Epithelial cell of prostate (primary cell): ENCODE data around the gene URI1.
"Not testable (repeated sequence)": the region's sequence is repeated elsewhere in the genome, so short reads cannot be mapped to it uniquely, and the experiment has no call there.

ENCODE experiments used
- DNase-seq: peaks from one replicate; pipeline ENCODE4 v3.0.0-alpha.2; 2011; ENCODE audit warnings: low read depth, low spot score
- H3K27ac ChIP-seq: fragments of 450-650 bp; 2 replicates; pipeline ENCODE4 v1.5.1; 2017; ENCODE audit warnings: mild to moderate bottlenecking

Gene URI1, protein sequence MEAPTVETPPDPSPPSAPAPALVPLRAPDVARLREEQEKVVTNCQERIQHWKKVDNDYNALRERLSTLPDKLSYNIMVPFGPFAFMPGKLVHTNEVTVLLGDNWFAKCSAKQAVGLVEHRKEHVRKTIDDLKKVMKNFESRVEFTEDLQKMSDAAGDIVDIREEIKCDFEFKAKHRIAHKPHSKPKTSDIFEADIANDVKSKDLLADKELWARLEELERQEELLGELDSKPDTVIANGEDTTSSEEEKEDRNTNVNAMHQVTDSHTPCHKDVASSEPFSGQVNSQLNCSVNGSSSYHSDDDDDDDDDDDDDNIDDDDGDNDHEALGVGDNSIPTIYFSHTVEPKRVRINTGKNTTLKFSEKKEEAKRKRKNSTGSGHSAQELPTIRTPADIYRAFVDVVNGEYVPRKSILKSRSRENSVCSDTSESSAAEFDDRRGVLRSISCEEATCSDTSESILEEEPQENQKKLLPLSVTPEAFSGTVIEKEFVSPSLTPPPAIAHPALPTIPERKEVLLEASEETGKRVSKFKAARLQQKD

DNA sequence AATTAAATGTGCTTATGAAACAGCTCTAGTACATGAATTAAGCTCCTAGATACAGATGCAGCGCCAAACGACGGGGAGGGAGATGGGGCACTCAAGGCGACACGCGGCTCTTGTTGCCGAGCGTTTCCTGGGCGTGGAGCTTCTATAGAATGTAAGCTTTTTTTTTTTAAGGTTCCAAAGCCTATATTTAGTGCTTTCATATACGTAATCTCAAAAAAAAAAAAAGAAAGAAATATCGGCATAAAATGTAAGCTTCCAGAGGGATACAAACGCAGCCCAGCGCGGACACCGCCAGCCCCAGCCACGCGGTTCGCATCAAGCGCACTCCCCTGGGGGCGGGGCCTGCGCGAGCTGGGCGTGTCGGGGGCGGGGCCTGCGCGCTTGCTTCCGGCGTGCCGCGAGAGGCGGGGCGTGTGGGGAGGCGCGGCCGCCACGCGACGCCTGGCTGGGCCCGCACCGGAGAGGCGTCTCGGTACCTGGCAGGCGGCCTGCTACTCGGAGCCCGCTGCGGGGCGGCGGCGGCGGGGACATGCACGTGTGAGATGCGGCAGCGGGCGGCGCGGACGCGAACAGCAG is at the start of gene URI1:
Gene URI1 (plus strand): TSS at position 412 of the 576 bp plus-strand sequence. CDS start 309 bp downstream, outside the sequence.
- DNase-seq: peak; percentile 29
- H3K27ac ChIP-seq: peak within 1 kb of the TSS; percentile 61

DNA sequence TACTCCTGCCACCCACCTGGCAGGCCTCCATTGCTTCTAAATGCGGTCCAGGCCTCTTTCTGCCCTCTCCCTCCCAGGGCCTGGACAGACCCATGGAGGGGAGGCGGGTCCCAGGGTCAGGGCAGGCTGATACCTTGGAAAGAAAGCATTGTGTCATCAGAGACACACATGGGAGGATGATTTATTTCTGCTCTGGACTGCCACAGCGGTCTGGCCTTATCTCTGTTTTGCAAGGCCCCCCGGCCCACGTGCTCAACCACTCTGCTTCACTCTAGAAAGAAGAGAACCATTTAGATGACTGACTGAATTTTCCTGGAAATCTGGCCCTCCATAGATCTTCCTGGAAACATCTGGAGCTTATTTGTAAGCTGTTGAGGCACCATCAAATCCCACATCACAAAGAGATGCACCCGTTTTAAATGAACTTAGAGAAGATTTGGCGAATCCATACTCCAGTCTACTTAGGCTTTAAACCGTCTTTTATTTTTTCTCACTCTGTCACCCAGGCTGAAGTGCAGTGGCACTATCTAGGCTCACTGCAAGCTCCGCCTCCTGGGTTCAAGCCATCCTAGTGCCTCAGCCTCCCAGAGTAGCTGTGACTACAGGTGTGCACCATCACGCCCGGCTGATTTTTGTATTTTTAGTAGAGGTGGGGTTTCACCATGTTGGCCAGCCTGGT is 48.3 kb upstream of the URI1 start:
- no peak for DNase-seq
- no peak overlapping the region for H3K27ac ChIP-seq

DNA sequence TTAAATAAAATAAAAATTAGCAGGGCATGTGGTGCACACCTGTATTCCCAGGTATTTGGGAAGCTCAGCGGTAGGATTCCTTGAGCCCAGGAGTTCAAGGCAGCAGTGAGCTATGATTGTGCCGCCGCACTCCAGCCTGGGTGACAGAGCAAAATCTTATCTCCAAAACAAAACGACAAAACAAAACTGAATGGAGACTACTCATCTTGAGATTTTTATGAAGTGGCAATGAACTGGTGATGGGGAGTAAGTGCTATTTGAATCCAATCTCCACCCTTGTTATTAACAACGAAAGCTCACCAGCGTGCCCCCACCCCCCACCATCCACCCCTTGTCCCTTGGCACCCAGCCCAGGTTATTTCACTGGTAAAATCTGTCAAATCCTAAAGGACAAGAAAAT is 45.2 kb upstream of the URI1 start:
- no peak overlapping the region for H3K27ac ChIP-seq
- no peak for DNase-seq

DNA sequence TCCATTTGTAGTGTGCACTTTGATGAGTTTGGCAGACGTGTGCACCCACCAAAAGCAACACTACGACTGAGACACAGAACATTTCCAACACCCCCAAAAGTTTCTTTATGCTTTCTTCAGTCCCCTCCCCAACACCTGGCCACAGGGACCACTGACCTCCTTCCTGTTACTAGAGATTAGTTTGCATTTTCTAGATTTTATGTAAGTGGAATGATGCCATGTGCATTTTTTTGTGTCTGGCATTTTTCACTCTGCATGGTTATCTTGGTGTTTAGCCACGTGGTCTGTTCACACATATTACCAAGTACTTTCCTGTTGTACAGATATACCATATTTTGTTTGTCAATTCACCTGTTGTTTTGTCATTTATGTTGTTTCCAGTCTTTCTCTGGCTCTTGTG is 44.6 kb upstream of the URI1 start:
- no peak overlapping the region for H3K27ac ChIP-seq
- no peak for DNase-seq

DNA sequence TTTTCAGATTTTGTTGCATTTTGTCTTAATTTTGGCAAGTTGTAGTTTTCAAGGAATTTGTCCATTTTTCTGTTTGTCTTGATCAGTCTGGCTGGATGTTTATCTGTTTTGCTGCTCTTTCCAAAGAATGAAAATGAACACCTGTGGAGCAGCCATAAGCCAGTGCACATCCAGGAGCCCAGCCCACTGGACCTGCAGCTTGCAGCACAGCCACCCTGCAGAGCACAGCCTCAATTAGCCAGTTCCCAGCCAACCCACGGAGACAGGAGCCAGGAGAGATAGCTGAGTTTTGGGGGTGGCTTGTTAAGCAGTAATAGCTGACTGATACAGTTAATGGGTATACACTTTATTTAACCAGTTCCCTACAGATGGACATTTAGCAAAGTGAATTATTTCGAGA is 38.0 kb upstream of the URI1 start:
- no peak overlapping the region for H3K27ac ChIP-seq
- DNase-seq: no peak

DNA sequence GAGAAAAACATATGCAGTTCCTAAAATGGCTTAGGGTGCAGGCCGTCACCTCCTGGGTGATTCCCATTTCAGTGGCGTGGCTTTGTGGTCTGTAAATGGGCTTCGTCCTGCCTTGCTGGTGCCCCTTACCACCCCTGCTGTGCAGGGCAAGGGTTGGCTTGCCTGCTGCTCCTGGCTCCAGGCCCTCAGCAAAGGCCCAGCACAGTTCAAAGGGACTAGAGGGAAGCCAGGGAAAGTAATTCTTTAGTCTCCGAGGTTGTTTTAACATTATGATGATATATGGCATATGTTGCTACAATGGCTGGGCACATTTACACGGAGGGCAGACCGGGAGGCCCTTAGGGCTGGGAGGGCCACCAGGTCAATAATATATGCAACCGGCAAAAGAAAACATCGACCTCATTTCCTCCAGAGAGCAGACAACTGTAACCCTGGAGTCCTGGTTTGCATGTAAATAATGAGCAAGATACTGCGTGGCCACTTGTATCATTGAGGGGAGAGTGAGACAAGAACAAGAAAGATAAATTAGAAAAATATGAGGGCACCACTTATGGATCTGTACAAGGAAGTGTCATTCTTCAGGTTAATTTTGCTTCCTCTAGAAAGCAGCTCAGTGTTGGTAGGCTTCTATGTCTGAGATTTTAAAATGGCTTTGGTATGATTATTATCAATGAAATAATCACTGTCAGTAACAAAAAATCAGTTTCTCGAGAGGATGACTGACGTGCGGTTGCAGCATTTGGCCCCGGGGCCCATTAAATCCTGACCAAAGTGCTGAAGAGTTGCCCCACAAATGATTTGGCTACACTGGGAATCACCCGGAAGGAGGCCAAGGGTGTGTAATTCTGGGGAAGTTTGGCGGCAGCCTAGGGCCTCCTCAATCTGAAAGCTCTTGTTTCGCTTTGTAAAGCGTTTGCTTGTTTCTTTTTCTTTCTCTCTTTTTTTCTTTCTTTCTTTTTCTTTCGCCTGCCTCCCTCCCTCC is 32.8 kb upstream of the URI1 start:
- DNase-seq: no peak
- H3K27ac ChIP-seq: no peak overlapping the region

DNA sequence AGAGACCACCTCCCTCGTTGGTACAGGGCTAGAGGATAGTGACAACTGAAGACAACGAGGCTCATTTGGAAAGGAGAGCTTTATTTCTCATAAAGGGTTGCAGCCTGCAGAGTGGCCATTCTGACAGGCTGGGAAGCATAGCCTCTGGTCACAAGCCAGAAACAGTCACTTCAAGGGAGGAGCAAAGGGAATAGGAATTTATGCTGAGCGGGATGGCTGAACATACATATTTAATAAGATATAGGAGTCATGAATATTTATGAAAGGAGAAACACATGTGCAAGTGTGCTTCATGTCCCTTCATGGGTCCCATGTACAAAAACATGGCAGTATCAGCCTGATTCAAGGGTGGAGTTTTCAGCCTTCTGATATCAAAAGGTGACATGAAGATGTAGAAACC is 27.1 kb upstream of the URI1 start:
- no peak for DNase-seq
- H3K27ac ChIP-seq: no peak overlapping the region

DNA sequence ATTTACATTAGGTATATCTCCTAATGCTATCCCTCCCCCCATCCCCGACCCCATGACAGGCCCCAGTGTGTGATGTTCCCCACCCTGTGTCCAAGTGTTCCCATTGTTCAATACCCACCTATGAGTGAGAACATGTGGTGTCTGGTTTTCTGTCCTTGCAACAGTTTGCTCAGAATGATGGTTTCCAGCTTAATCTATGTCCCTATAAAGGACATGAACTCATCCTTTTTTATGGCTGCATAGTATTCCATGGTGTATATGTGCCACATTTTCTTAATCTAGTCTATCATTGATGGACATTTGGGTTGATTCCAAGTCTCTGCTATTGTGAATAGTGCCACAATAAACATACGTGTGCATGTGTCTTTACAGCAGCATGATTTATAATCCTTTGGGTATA is 26.2 kb upstream of the URI1 start:
- DNase-seq: not testable (repeated sequence)

DNA sequence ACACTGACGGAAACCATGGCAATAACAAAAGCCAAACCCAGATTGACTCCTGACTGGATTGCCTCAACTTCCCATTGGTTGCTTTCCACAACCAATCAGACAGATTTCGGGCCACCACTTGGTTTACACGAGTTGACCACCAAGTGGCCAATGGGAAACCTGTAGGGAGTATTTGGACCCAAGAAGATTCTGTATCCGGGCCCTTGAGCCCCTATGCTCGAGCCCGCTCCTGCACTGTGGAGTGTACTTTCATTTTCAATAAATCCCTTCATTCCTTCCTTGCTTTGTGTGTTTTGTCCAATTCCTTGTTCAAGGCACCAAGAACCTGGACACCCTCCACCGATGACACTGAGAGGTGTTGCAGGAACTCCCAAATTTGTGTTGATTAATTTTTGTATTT is 24.1 kb upstream of the URI1 start:
- DNase-seq: no peak

More for the DNA sequence above, 26.2 kb upstream of the URI1 start:
- H3K27ac ChIP-seq: not testable (repeated sequence)

DNA sequence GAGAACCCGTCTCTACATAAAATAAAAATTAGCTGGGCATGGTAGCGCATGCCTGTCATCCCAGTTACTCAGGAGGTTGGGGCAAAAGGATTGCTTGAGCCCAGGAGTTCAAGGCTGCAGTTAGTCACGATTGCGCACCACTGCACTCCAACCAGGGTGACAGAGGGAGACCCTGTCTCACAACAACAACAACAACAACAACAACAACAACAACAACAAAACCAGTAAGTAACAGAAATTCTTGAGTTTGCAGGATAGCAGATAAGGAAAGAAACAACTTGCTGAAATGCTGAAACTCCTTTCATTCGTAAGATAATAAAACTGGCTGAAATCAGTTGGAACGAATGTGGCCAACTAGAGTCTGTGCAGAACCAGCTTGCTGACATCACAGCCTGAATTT is 23.1 kb upstream of the URI1 start:
- H3K27ac ChIP-seq: no peak overlapping the region
- no peak for DNase-seq

More for the DNA sequence above, 24.1 kb upstream of the URI1 start:
- H3K27ac ChIP-seq: no peak overlapping the region

DNA sequence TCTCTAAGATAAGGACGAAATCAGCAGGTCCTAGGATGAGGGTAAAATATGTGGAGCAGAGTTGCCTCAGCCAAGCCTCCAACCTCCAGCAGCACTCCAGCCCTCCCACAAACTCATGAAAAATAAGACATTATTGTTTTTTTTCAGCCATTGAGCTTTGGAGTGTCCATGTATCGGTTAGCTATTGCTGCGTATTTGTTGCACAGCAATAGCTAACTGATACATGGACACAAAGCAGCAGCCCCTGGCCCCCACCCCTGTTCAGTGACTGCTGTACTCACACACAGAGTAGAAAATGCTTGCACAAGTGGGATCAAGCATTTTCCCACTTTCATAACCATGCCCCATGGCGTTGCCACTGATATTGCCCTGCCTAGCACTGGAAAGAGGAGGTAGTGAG is 19.1 kb upstream of the URI1 start:
- no peak overlapping the region for H3K27ac ChIP-seq
- no peak for DNase-seq

DNA sequence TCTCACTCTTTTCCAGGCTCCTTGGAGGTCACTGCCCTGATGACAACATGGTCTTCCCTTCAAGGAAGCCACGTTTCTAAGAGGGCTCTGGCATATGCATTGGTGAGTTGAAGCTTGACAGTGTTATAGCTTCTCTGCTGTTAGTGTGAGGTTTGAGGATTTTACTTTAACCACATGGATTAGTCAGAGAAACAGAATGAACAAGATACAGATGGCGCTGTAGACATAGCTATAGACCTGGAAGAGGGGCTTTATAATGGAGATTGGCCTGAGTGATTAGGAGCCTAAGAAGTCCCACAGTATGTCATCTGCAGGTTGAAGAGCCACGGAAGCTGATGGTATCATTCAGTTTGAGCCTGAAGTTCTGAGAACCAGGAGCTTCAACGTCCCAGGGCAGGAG is 18.4 kb upstream of the URI1 start:
- no peak for DNase-seq
- no peak overlapping the region for H3K27ac ChIP-seq

DNA sequence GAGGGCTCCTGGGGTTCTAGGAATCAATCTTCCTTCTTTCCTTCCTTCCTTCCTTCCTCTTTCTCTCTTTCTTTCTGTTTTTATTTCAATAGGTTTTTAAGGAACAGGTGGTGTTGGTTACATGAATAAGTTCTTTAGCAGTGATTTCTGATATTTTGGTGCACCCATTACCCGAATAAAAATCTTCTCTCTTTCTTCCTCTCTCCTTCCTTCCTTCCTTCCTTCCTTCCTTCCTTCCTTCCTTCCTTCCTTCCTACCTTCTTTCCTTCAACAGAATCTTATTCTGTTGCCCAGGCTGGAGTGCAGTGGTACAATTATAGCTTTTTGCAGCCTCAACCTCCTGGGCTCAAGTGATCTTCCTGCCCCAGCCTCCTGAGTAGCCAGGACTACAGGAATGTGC is 16.0 kb upstream of the URI1 start:
- no peak for DNase-seq

DNA sequence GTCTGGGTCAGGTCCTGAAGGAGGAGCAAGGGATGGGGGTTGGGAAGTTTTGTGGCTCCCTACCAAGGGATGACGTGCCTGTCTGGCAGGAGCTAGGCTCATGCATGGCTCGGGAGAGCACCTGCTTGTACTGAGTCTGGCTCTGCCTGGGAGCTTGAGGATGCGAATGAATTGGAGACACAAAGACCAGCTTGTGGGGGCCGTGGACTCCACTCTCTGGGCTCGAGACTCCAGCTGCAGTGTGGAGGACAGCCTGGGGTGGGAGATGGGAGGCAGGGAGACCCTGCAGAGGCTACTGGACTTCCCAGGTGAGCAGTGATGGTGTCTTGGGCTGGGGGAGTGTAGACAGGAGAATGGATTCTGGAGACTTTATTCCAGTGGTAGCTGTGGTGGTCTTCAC is 15.2 kb upstream of the URI1 start:
- no peak for DNase-seq
- H3K27ac ChIP-seq: no peak overlapping the region

More for the DNA sequence above, 16.0 kb upstream of the URI1 start:
- H3K27ac ChIP-seq: no peak overlapping the region

DNA sequence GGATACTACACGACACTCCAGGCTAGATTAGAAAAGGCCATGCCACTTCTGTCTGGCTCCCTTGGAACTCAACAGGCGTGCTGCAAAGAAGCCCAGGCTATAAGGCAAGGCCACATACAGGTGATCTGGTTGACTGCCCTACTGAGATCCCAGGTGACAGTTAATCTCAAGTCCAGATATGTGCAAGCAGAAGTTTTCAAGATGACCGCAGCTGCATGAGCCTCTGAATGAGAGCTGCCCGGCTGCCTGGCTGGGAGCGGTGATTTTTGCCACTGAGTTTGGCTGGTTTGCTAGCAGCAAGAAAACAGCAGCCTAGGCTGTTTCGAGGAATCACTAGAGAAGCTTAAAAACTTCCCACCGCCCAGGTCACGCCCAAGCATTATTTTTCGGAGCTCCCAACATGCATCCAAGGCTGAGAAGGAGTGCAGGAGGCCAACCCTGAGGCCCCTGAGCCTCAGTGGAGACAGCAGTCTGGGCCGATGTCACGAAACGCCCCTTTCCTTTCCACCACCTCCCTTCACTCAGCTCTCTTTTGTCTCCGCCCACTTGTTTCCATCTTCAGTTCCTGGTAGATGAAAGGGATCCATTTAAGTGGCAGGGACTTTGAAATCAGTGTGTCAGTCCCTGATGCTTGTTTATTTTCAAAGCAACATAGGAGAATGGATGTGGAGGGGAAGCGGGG is 14.0 kb upstream of the URI1 start:
- no peak overlapping the region for H3K27ac ChIP-seq
- DNase-seq: no peak

DNA sequence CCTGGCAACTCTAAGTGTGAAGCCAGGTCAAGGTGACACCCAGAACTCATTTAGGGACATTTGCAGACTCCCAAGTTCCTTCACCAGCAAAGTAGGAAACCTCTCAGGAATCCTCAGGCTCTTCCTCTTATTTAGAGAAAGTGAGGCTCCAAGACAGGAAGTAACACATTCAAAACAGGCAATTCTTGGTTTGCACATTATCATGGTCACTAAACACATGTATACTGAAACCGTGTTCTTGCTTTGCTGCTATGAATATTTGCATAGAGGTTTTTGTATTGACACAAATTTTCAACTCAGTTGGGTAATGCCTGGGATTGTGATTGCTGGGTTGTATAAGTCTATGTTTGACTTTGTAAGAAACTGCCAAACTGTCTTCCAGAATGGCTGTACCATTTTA is 13.2 kb upstream of the URI1 start:
- no peak overlapping the region for H3K27ac ChIP-seq
- DNase-seq: no peak

DNA sequence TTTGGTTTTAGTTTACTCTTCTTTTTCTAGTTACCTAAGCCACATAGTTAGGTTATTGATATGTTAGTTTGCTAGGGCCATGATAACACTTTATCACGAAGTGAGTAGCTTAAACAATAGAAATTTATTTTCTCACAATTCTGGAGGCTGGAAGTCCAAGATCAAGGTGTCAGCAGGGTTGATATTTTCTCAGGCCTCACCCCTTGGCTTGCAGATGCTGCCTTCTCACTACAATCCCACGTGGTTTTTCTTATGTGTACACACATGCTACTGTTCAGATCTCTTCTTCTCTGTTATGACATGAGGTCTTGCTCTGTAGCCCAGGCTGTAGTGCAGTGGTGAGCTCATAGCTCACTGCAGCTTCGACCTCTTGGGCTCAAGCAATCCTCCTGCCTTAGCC is 7.8 kb upstream of the URI1 start:
- H3K27ac ChIP-seq: no peak overlapping the region
- no peak for DNase-seq

DNA sequence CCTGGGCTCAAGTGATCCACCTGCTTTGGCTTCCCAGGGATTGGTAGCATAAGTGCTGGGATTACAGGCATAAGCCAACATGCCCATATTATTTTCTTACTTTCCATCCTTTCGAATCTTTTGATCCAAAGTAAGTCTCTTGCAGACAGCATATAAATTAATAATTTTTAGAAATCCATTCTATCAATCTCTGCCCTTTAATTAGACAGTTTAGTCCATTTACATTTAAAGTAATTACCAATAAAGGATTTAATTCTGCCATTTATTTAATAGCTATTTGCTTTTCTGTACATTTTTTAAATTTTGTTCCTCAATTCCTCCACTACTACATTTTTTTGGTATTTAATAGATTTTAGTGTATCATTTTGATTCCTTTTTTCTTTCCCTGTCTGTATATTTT is 7.3 kb upstream of the URI1 start:
- no peak overlapping the region for H3K27ac ChIP-seq
- no peak for DNase-seq

DNA sequence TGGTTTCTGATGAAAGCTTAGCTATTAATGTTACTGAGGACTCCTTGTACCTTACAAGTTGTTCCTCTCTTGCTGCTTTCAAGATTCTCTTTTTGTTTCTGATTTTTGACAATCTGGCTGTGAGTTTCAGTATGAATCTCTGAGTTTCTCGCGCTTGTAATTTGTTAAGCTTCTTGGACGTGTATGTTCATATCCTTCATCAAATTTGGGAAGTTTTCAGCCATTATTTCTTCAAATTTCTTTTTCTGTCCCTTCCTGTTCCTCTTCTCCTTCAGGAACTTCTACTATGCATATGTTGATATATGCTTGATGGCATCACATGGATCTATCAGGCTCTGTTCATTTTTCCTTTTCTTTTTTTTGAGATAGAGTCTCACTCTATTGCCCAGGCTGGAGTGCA is 5.6 kb upstream of the URI1 start:
- H3K27ac ChIP-seq: no peak overlapping the region
- DNase-seq: no peak
